ENCODE data around the gene CHST5.
"Not testable (repeated sequence)": the region's sequence is repeated elsewhere in the genome, so short reads cannot be mapped to it uniquely, and the experiment has no call there.

DNA sequence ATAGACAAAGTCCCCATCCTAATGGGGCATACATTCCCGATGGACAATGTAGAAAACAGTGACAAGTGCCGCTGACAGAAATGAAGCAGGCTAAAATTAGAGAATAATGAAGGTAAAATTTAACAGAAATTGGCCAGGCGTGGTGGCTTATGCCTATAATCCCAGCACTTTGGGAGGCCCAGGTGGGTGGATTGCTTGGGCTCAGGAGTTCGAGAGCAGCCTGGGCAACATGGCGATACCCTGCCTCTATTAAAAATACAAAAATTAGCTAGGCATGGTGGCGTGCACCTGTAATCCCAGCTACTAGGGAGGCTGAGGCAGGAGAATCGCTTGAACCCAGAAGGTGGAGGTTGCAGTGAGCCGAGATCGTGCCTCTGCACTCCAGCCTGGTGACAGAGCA is 12.5 kb upstream of the CHST5 start:
- TF ChIP-seq CTCF, POLR2A (IDR thresholded peaks at IDR 0.05): not testable (repeated sequence)
